ENCODE measurements around the gene JAGN1.
"Not testable (repeated sequence)": the region's sequence is repeated elsewhere in the genome, so short reads cannot be mapped to it uniquely, and the experiment has no call there.

The JAGN1 gene

DNA sequence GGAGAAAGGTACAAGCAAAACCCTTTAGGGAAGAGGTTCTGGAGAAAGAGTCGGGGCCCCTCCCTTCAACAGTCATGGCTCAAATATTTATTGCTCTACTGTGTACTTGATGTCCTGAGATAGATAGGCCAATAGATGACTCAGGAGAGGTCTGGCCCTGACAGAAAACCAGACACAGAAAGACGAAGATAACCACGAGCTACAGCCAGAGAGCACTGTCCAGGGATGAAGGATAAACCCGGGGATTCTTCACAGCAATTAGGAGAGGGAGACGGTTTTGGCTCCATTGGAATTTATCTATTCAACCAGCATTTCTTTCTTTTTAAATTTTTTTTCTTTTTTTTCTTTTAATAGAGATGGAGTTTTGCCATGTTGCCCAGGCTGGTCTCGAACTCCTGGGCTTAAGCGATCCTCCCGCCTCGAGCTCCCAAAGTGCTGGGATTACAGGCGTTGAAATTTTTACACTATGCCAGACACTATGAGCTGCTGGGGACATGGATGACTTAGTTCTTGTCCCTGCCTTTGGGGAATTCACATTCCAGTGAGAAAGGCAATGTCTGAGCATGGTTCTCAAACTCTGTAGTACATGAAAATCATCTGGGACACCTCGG, 5.8 kb upstream of the JAGN1 start:
- H3K4me3 ChIP-seq (ENCODE audit: low read depth, low read length) = no peak overlapping the region
- TF ChIP-seq, protein P1, sequence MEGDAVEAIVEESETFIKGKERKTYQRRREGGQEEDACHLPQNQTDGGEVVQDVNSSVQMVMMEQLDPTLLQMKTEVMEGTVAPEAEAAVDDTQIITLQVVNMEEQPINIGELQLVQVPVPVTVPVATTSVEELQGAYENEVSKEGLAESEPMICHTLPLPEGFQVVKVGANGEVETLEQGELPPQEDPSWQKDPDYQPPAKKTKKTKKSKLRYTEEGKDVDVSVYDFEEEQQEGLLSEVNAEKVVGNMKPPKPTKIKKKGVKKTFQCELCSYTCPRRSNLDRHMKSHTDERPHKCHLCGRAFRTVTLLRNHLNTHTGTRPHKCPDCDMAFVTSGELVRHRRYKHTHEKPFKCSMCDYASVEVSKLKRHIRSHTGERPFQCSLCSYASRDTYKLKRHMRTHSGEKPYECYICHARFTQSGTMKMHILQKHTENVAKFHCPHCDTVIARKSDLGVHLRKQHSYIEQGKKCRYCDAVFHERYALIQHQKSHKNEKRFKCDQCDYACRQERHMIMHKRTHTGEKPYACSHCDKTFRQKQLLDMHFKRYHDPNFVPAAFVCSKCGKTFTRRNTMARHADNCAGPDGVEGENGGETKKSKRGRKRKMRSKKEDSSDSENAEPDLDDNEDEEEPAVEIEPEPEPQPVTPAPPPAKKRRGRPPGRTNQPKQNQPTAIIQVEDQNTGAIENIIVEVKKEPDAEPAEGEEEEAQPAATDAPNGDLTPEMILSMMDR (IDR thresholded peaks at IDR 0.05; ENCODE audit: borderline replicate concordance, insufficient read depth, low read depth, low read length) = no peak

DNA sequence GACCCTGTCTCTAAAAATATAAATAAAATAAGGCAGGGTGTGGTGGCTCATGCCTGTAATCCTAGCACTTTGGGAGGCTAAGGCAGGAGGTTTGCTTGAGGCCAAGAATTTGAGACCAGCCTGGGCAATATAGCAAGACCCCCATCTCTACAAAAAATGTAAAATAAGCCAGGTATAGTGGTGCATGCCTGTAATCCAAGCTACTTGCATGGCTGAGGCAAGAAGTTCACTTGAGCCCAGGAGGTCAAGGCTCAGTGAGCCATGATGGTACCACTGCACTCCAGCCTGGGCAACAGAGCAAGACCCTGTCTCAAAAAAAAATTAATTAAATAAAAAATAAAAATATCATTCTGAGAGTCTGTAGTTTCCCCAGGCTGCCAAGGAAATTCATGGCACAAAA, 4.1 kb upstream of the JAGN1 start:
- TF ChIP-seq, protein P1 (IDR thresholded peaks at IDR 0.05; ENCODE audit: borderline replicate concordance, insufficient read depth, low read depth, low read length) = no peak
- no peak overlapping the region for H3K4me3 ChIP-seq (ENCODE audit: low read depth, low read length)

DNA sequence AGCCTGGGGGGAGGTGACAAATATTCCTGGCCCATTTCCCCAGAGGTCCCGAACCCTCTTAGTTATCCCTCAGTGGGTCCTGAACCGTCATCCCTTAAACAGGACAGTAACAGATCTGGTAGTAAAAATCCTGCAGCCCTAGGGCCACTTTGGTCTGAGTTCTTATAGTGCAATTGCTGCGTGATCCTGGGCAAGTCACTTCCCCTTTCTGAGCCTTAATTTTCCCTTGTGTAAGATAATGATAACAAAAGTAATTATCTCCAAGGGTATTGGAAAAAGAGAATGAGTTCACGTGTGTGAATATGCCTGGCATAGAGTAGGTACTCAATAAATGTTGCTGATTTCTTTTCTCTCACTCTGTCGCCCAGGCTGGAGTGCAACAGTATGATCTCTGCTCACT, 2.9 kb upstream of the JAGN1 start:
- TF ChIP-seq, protein P1 (IDR thresholded peaks at IDR 0.05; ENCODE audit: borderline replicate concordance, insufficient read depth, low read depth, low read length) = no peak

DNA sequence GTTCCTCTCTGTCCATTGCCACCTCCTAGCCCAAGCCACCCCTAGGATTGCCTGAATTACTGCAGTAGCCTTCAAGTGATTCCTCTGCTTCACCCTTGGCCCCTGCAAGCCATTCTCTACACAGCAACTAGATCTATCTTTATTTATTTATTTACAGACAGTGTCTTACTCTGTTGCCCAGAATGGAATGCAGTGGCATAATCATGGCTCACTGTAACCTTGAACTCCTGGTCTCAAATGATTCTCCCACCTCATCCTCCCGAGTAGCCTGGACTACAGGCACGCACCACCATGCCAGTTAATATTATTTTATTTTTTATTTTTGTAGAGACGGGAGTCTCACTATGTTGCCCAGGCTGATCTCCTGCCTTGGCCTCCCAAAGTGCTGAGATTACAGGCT, 1.9 kb upstream of the JAGN1 start:
- no peak overlapping the region for H3K4me3 ChIP-seq (ENCODE audit: low read depth, low read length)
- TF ChIP-seq, protein P1 (IDR thresholded peaks at IDR 0.05; ENCODE audit: borderline replicate concordance, insufficient read depth, low read depth, low read length) = no peak

More for the DNA sequence above, 2.9 kb upstream of the JAGN1 start:
- H3K4me3 ChIP-seq (ENCODE audit: low read depth, low read length) = no peak overlapping the region

DNA sequence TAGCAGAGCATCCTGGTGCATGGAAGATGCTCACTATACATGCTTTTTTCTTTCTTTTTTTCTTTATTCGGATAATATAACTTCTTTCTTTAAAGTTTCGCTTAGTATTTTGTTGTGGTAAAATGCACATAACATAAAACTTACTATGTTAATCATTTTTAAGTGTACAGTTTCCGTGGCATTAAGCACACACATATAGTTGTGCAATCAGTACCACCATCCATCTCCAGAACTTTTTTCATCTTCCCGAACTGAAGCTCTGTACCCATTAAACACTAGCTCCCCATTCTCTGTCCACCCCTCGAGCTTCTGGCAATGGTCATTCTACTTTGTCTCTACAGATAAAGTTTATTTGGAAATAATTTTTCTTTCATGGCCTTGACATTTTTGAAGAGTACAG, 1.0 kb upstream of the JAGN1 start:
- H3K4me3 ChIP-seq (ENCODE audit: low read depth, low read length) = no peak overlapping the region
- TF ChIP-seq, protein P1 (IDR thresholded peaks at IDR 0.05; ENCODE audit: borderline replicate concordance, insufficient read depth, low read depth, low read length) = no peak

DNA sequence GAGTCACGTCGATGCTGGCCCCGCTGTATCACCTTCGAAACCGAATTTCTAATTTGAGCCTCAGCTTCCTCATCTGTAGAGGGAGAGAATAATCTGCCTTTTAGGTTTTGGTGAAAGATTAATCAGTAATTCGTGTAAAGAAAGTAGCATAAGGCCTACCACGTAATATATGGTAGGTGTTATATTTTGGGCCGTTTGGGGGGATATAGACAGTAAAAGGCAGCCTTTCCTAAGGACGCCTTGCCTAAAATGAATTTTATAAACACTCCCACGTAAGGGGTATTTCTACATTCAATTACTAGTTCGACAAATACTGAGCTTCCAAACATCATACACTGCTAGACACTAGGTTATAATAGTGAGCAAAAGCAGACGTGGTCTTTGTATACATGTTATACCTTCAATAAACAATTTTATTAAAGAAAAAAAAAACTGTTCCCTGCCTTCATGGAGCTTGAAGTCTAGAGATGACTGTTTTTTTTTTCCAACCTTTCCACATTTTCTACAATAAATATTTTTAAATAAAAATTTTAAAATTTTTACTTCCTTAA, 737 bp downstream of the JAGN1 start:
- H3K4me3 ChIP-seq (ENCODE audit: low read depth, low read length) = peak overlapping the region; percentile 98
- TF ChIP-seq, protein P1 (IDR thresholded peaks at IDR 0.05; ENCODE audit: borderline replicate concordance, insufficient read depth, low read depth, low read length) = no peak

DNA sequence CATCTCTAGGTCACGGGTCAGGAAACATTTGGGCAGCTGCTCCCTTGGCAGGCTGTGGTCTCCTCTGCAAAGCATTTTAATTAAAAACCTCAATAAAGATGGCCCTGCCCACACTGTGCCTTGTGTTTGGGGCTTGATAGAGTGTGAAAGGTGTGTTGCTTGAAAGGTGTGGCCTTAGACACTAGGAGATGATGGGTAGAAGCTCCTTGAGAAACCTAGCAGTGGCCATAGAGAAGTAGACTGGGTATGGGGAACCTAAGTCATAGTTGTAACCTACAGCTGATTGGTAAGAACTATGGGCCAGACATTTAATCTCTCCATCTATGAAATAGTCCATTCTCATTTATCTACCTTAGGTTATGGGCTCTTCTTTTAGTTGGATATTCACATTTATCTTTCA, 3.3 kb downstream of the JAGN1 start:
- H3K4me3 ChIP-seq (ENCODE audit: low read depth, low read length) = no peak overlapping the region
- TF ChIP-seq, protein P1 (IDR thresholded peaks at IDR 0.05; ENCODE audit: borderline replicate concordance, insufficient read depth, low read depth, low read length) = no peak

DNA sequence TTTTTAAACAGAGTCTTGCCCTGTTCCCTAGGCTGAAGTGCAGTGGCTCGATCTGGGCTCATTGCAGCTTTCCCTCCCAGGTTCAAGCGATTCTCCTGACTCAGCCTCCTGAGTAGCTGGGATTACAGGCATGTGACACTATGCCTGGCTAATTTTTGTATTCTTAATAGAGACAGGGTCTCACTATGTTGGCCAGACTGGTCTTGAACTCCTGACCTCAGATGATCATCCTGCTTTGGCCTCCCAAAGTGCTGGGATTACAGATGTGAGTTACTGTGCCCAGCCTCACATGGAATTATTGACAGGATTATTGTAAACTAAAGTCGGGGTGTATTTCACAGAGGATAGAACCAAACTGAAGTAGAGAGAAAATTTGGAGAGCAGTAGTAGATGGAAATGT, 5.3 kb downstream of the JAGN1 start:
- not testable (repeated sequence) for H3K4me3 ChIP-seq (ENCODE audit: low read depth, low read length)

DNA sequence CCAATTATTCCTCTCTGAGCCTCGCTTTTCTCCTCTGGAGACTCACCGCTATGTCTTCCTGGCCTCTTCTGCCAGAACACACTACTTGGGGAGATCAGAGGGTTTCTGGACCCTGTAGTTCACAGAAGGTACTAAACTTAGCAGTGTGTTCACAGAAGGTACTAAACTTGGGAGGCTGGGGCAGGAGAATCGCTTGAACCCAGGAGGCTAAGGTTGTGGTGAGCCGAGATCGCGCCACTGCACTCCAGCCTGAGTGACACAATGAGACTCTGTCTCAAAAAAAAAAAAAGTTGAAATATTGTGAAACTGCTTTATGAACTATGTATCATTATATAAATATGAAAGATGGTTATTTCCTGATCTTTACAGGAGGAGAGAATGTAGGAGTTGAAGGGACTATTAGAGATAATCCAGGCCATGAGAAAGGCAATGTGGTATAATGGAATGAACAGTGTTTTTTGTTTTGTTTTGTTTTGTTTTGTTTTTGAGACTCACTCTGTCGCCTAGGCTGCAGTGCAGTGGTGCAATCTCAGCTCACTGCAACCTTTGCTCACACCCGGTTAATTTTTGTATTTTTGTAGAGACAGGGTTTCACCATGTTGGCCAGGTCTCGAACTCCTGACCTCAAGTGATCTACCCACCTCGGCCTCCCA, 6.5 kb downstream of the JAGN1 start:
- not testable (repeated sequence) for H3K4me3 ChIP-seq (ENCODE audit: low read depth, low read length)

Measured in GM12875 (cell line).